ENCODE results near the gene KIAA0319L.

The KIAA0319L gene

DNA sequence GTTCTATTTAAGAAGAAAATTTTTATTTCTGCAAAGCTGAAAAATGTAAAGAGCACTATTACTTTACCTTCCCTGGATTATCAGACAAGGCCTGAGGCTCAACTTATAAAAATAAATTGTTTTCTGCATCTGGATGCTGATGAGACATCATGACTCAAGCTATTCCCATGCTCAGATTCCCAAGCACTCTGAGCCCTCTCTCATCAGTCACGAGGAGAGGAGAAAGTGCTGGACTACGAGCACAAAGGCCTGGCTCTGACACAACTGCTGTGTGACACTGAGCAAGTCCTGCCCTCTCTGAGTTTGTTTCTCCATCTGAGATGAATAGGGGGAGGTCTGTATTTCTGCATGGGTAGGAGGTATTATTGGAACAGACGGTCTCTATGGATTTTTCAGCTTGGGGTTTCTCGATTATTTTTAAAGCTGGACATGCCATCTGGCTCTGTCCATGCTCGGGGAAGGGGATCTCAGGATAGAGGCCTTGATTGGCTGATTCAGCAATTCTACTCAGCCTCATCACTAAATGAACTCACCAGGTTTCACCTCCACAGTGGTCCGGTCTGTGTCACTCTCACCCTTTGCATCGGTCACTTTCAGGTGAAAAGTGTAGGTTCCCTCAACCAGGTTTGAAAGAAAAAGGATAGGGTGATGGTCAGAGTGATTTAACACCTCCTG, 107.7 kb downstream of the KIAA0319L start:
- no peak for DNase-seq (ENCODE audit: insufficient read length)
- TF ChIP-seq POLR2A (IDR thresholded peaks at IDR 0.05; ENCODE audit: low read depth, low read length): no peak
- no peak for TF ChIP-seq POLR2AphosphoS5 (IDR thresholded peaks at IDR 0.05; ENCODE audit: low read depth, low read length)
- no peak for TF ChIP-seq TAF1 (IDR thresholded peaks at IDR 0.05; ENCODE audit: borderline replicate concordance, low read depth, low read length)
- no peak for FAIRE-seq

GRCh38 chr1:35448344-35448801, 108.8 kb downstream of the KIAA0319L start:
- TF ChIP-seq TAF1 (IDR thresholded peaks at IDR 0.05; ENCODE audit: borderline replicate concordance, low read depth, low read length): no peak
- TF ChIP-seq POLR2A (IDR thresholded peaks at IDR 0.05; ENCODE audit: low read depth, low read length): no peak
- no peak for TF ChIP-seq POLR2AphosphoS5 (IDR thresholded peaks at IDR 0.05; ENCODE audit: low read depth, low read length)
- FAIRE-seq: no peak
- no peak for DNase-seq (ENCODE audit: insufficient read length)

- TF ChIP-seq TAF1 (IDR thresholded peaks at IDR 0.05; ENCODE audit: borderline replicate concordance, low read depth, low read length) (no peak), POLR2AphosphoS5 (IDR thresholded peaks at IDR 0.05; ENCODE audit: low read depth, low read length) (no peak), POLR2A (IDR thresholded peaks at IDR 0.05; ENCODE audit: low read depth, low read length) (no peak)
- DNase-seq (ENCODE audit: insufficient read length) (no peak), FAIRE-seq (no peak)
Measured at GRCh38 chr1:35447278-35447677, 109.9 kb downstream of the KIAA0319L start.

- TF ChIP-seq TAF1 (IDR thresholded peaks at IDR 0.05; ENCODE audit: borderline replicate concordance, low read depth, low read length) (no peak), POLR2A (IDR thresholded peaks at IDR 0.05; ENCODE audit: low read depth, low read length) (no peak)
- DNase-seq (ENCODE audit: insufficient read length): no peak
- no peak for FAIRE-seq
Measured at GRCh38 chr1:35444519-35444774, 112.8 kb downstream of the KIAA0319L start.

GRCh38 chr1:35443768-35444518, 113.3 kb downstream of the KIAA0319L start:
- TF ChIP-seq TAF1 (IDR thresholded peaks at IDR 0.05; ENCODE audit: borderline replicate concordance, low read depth, low read length) (no peak), POLR2AphosphoS5 (IDR thresholded peaks at IDR 0.05; ENCODE audit: low read depth, low read length) (no peak), POLR2A (IDR thresholded peaks at IDR 0.05; ENCODE audit: low read depth, low read length) (no peak)
- no peak for FAIRE-seq
- DNase-seq (ENCODE audit: insufficient read length): no peak

DNA sequence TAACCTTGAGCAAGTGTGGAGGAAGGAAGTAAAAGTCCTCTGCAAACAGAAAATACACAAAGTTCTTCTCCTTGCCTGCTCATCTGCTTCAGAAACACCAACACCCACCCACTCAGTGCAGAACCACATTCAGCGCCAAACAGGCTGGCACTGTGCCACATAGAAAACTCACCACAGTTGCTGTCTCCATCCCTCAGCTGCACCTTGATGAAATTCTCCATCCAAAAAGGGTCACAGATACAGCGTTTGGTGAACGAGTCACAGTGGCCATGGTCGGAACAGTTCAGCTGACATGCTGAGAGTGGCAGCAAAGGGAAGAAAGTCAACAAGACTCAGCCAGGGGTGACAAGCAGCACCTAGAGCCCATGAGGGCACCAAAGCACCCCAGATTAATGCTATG, 114.5 kb downstream of the KIAA0319L start:
- TF ChIP-seq TAF1 (IDR thresholded peaks at IDR 0.05; ENCODE audit: borderline replicate concordance, low read depth, low read length): no peak
- TF ChIP-seq POLR2A (IDR thresholded peaks at IDR 0.05; ENCODE audit: low read depth, low read length): no peak
- no peak for TF ChIP-seq POLR2AphosphoS5 (IDR thresholded peaks at IDR 0.05; ENCODE audit: low read depth, low read length)
- DNase-seq (ENCODE audit: insufficient read length) (no peak), FAIRE-seq (no peak)

GRCh38 chr1:35441926-35442579, 115.2 kb downstream of the KIAA0319L start:
- no peak for DNase-seq (ENCODE audit: insufficient read length)
- no peak for TF ChIP-seq POLR2AphosphoS5 (IDR thresholded peaks at IDR 0.05; ENCODE audit: low read depth, low read length)
- no peak for TF ChIP-seq POLR2A (IDR thresholded peaks at IDR 0.05; ENCODE audit: low read depth, low read length)
- FAIRE-seq: no peak

DNA sequence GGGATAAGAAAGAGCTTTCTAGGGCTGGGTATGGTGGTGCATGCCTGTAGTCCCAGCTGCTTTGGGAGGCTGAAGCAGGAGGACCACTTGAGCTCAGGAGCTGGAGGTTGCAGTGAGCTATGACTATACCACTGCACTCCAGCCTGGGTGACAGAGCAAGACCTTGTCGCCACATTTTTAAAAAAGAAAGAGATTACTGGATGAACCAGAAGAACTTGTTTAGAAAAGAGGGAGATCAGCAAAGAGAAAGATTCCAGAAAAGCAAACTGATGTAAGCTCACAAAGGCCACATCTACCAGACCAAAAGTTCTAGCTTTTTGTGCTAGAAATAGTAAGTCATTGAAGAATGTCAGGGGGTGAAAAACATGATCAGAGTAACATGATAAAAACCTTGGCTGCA, 117.6 kb downstream of the KIAA0319L start:
- DNase-seq (ENCODE audit: insufficient read length): no peak
- no peak for FAIRE-seq
- TF ChIP-seq POLR2AphosphoS5 (IDR thresholded peaks at IDR 0.05; ENCODE audit: low read depth, low read length) (no peak), POLR2A (IDR thresholded peaks at IDR 0.05; ENCODE audit: low read depth, low read length) (no peak), TAF1 (IDR thresholded peaks at IDR 0.05; ENCODE audit: borderline replicate concordance, low read depth, low read length) (no peak)

DNA sequence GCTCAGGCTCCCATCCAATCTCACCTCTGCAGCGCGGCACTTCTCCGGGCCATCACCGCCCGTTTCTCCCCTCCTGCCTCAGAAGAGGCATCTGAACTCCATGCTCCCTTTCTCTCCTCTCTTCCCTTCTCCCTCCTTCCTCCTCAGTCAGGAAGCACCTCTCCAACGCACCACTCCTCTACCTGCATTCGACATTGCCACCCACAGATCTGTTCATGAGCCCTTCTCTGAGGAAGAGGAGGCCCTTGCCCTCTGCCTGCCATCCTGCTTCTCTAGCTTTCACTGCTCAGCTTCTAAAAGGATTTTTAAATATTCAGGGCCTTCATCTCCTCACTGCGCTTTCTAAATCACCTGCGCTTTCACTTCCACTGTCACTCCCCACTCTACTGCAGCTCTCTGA, 120.0 kb downstream of the KIAA0319L start:
- TF ChIP-seq TAF1 (IDR thresholded peaks at IDR 0.05; ENCODE audit: borderline replicate concordance, low read depth, low read length) (no peak), POLR2A (IDR thresholded peaks at IDR 0.05; ENCODE audit: low read depth, low read length) (no peak), POLR2AphosphoS5 (IDR thresholded peaks at IDR 0.05; ENCODE audit: low read depth, low read length) (no peak)
- DNase-seq (ENCODE audit: insufficient read length): no peak
- no peak for FAIRE-seq

- TF ChIP-seq POLR2A (IDR thresholded peaks at IDR 0.05; ENCODE audit: low read depth, low read length): no peak
- TF ChIP-seq TAF1 (IDR thresholded peaks at IDR 0.05; ENCODE audit: borderline replicate concordance, low read depth, low read length): no peak
- TF ChIP-seq POLR2AphosphoS5 (IDR thresholded peaks at IDR 0.05; ENCODE audit: low read depth, low read length): no peak
- no peak for FAIRE-seq
Measured at GRCh38 chr1:35436078-35436477, 121.1 kb downstream of the KIAA0319L start.

GRCh38 chr1:35434703-35435102, 122.5 kb downstream of the KIAA0319L start:
- DNase-seq (ENCODE audit: insufficient read length): no peak
- FAIRE-seq: no peak
- TF ChIP-seq TAF1 (IDR thresholded peaks at IDR 0.05; ENCODE audit: borderline replicate concordance, low read depth, low read length) (no peak), POLR2A (IDR thresholded peaks at IDR 0.05; ENCODE audit: low read depth, low read length) (no peak), POLR2AphosphoS5 (IDR thresholded peaks at IDR 0.05; ENCODE audit: low read depth, low read length) (no peak)

More at GRCh38 chr1:35436078-35436477, 121.1 kb downstream of the KIAA0319L start:
- no peak for DNase-seq (ENCODE audit: insufficient read length)

- DNase-seq (ENCODE audit: insufficient read length): no peak
Measured at GRCh38 chr1:35433714-35434113, 123.5 kb downstream of the KIAA0319L start.

More at GRCh38 chr1:35433714-35434113, 123.5 kb downstream of the KIAA0319L start:
- no peak for FAIRE-seq
- TF ChIP-seq POLR2AphosphoS5 (IDR thresholded peaks at IDR 0.05; ENCODE audit: low read depth, low read length) (no peak), TAF1 (IDR thresholded peaks at IDR 0.05; ENCODE audit: borderline replicate concordance, low read depth, low read length) (no peak), POLR2A (IDR thresholded peaks at IDR 0.05; ENCODE audit: low read depth, low read length) (no peak)
